Left ventricle myocardium inferior (tissue), 1 donor: Measurements from ENCODE around the gene LDHB. TPM values are rescaled to one million over a fixed set of nuclear protein-coding genes. Genes with fewer than 3 reads are reported as not detected.

Experiments used
- DNase-seq: peaks from one replicate; pipeline ENCODE4 v3.0.0-alpha.2; 2020
- H3K27ac ChIP-seq: fragments of 200-600 bp; replicated peaks from 2 replicates; pipeline ENCODE4 v1.8.0; 2021
- H3K27me3 ChIP-seq: fragments of 200-600 bp; 2 replicates; pipeline ENCODE4 v1.8.0; 2021; ENCODE audit warnings: low read depth
- H3K36me3 ChIP-seq: fragments of 200-600 bp; 2 replicates; pipeline ENCODE4 v1.8.0; 2021
- H3K4me1 ChIP-seq: fragments of 200-600 bp; 2 replicates; pipeline ENCODE4 v1.8.0; 2021
- H3K4me3 ChIP-seq: fragments of 200-600 bp; 2 replicates; pipeline ENCODE4 v1.8.0; 2021; ENCODE audit warnings: mild to moderate bottlenecking, moderate library complexity
- H3K9me3 ChIP-seq: fragments of 200-600 bp; replicated peaks from 2 replicates; pipeline ENCODE4 v1.8.0; 2021
- intact Hi-C: fragments of 100-400 bp; cut with micrococcal nuclease; formaldehyde crosslinking; loops from one replicate; pipeline ENCODE4 v1.11.0; 2022
- total RNA-seq: library from RNA; stranded (reverse); fragmentation: NEBNext Ultra II Directional; extraction: Animal tissue kit (Norgen Biotek cat#: 25700); gene quantifications from one replicate; pipeline ENCODE4 v1.2.1, GENCODE V29; 2021
- TF ChIP-seq, protein P1 (sequence below): fragments of 200-600 bp; IDR thresholded peaks from 2 replicates; pipeline ENCODE4 v1.8.0; 2021; ENCODE audit warnings: antibody characterized with exemption, mild to moderate bottlenecking, borderline replicate concordance
- donor health status: DM: no; HTN: yes; CAD: no; lungs with severe emphysema.

The LDHB gene
- total RNA-seq, 1 donor from 2014 or later = 2,441 TPM

DNA sequence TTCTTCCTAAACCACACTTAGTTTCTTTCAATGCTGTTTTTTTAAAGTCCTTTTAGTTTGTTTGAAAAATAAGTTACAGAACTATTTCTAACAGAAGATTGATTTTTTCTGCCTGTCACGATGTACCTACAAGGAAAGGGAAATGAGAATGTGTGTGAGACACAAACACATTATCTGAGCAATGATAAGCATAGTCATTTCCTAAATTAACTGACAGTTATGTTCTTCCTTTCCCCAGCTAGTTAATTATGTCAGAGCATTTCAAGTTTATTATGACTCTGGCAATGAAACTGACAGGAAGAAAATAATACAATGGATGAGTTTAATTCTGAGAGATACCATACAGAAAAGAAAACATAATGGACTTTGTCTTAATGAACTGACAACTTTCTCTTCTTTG, 21.3 kb upstream of the LDHB start:
- Histone ChIP-seq H3K4me1 (peaks cover 14% of the 10 kb centered on the region), H3K27ac (no peak overlapping the region), H3K27me3 (no peaks in the 10 kb centered on the region), H3K9me3 (no peaks in the 10 kb centered on the region), H3K4me3 (no peak overlapping the region), H3K36me3 (no peaks in the 10 kb centered on the region)
- intact Hi-C loops = loop anchor here (5.0 to 10.0 kb wide), 2 partner anchors 67 to 174 kb away; partner anchors contain the start of genes GOLT1B and RECQL
- DNase-seq = no peak
- TF ChIP-seq, protein P1, sequence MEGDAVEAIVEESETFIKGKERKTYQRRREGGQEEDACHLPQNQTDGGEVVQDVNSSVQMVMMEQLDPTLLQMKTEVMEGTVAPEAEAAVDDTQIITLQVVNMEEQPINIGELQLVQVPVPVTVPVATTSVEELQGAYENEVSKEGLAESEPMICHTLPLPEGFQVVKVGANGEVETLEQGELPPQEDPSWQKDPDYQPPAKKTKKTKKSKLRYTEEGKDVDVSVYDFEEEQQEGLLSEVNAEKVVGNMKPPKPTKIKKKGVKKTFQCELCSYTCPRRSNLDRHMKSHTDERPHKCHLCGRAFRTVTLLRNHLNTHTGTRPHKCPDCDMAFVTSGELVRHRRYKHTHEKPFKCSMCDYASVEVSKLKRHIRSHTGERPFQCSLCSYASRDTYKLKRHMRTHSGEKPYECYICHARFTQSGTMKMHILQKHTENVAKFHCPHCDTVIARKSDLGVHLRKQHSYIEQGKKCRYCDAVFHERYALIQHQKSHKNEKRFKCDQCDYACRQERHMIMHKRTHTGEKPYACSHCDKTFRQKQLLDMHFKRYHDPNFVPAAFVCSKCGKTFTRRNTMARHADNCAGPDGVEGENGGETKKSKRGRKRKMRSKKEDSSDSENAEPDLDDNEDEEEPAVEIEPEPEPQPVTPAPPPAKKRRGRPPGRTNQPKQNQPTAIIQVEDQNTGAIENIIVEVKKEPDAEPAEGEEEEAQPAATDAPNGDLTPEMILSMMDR = no peak

DNA sequence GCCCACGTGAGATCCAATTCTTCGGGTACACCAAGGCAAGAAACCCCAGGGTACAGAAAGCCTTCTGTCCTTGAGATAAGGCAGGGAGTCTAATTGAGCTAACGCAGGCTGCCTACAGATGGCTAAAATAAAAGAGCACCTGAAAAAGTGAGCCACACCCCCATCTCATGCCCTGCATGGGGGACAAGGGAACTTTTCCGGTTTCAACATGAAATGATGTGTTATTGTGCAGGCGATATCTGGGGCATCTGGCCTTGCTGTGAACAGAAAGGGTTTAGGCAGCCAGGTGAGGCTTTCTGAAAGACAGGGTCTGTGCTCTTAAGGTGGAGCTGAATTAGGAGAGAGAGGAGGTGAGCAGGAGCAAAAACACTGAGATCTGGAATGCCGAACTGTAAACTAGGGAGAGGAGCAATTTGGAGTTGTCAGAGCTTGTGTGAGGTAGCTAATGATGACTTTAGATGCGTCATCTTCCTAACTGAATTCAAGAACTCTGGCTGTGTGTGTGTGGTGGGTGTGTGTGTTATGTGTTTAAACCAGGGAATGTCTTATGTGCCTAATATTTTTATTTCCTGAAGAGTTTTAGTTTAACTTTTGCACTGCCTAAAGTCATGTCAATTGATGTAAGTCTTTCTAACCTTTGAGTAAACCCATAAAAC, 20.1 kb upstream of the LDHB start:
- Histone ChIP-seq H3K27me3 (no peaks in the 10 kb centered on the region), H3K4me3 (no peak overlapping the region), H3K4me1 (peaks cover 9% of the 10 kb centered on the region), H3K36me3 (no peaks in the 10 kb centered on the region), H3K27ac (no peak overlapping the region), H3K9me3 (no peaks in the 10 kb centered on the region)
- DNase-seq = no peak
- TF ChIP-seq, protein P1 = no peak
- intact Hi-C loops = loop anchor here (5.0 to 10.0 kb wide), 2 partner anchors 65 to 173 kb away; partner anchors contain the start of genes GOLT1B and RECQL

DNA sequence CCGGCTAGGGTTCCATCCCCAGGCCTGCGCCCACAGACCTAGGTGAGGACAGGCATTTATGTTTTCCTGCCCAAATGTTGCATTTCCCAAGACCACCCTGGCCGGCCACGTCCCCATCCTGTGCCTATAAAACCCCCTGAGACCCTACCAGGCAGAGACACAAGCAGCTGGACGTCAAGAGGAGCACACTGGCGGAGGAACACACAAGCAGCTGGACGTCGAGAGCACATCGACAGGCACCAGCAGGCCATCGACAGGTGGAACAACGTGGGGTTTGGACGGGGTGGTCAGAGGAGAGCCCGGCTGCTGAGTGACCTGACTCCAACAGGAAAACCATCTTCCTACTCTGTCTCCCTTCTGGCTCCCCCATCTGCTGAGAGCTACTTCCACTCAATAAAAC, 19.6 kb upstream of the LDHB start:
- Histone ChIP-seq H3K27me3 (no peaks in the 10 kb centered on the region), H3K27ac (no peak overlapping the region), H3K4me1 (peaks cover 8% of the 10 kb centered on the region), H3K36me3 (no peaks in the 10 kb centered on the region), H3K4me3 (no peak overlapping the region), H3K9me3 (no peaks in the 10 kb centered on the region)
- no peak for DNase-seq
- intact Hi-C loops = loop anchor here (5.0 to 10.0 kb wide), 2 partner anchors 65 to 172 kb away; partner anchors contain the start of genes GOLT1B and RECQL
- TF ChIP-seq, protein P1 = no peak

DNA sequence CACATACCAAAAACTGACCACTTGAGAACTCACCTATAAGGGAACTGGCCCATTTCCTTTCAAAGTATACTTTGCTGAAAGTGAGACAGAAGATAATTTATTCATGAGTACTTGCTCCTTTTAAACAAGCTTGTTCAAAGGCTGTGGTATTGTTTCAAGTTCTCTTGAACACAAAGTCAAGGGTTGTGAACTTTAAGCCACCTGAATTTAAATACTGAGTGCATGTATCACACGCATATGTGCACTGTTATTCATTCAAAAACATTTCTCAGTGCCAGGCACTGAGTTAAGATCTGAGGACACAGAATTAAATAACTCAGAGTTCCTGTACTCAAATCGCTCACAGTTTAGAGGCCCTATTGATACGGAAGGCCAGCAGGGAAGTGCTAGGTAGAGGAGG, 19.1 kb upstream of the LDHB start:
- Histone ChIP-seq H3K9me3 (no peaks in the 10 kb centered on the region), H3K4me1 (peaks cover 8% of the 10 kb centered on the region), H3K27me3 (no peaks in the 10 kb centered on the region), H3K4me3 (no peak overlapping the region), H3K36me3 (no peaks in the 10 kb centered on the region), H3K27ac (no peak overlapping the region)
- no peak for DNase-seq
- intact Hi-C loops = loop anchor here (5.0 to 10.0 kb wide), 2 partner anchors 64 to 172 kb away; partner anchors contain the start of genes GOLT1B and RECQL
- TF ChIP-seq, protein P1 = no peak

DNA sequence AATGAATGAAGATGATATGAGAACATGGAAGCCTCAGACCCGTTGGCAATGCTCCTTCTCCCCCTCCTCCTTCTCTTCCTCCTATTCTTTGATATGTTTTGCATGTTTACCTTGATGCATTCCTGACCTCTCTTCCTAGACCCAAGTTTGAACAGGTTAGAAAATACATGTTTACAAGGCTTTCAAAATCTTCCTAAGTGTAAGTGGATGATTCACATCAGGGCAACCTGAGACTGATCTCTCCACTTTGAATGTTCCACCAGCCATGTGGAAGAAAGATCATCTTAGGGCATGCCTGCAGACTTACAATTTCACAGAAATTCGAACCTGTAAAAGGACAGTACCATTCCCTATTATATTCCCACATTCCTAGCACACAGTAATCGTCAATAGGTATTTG, 18.0 kb upstream of the LDHB start:
- TF ChIP-seq, protein P1 = no peak
- Histone ChIP-seq H3K9me3 (no peaks in the 10 kb centered on the region), H3K4me3 (no peak overlapping the region), H3K27ac (no peak overlapping the region), H3K27me3 (no peaks in the 10 kb centered on the region), H3K36me3 (no peaks in the 10 kb centered on the region), H3K4me1 (peaks cover 8% of the 10 kb centered on the region)
- intact Hi-C loops = loop anchor here (5.0 to 10.0 kb wide), 2 partner anchors 63 to 171 kb away; partner anchors contain the start of genes GOLT1B and RECQL
- no peak for DNase-seq
